HuH-7.5 (cell line): ENCODE data around the gene PDC.
A peak's percentile ranks its signal among the peaks of the same experiment; 100 is the strongest.
"Not testable (repeated sequence)": the region's sequence is repeated elsewhere in the genome, so short reads cannot be mapped to it uniquely, and the experiment has no call there.

Experiments
- DNase-seq: peaks from one replicate; pipeline ENCODE4 v3.0.0; 2011; ENCODE audit warnings: low spot score

Gene PDC

DNA sequence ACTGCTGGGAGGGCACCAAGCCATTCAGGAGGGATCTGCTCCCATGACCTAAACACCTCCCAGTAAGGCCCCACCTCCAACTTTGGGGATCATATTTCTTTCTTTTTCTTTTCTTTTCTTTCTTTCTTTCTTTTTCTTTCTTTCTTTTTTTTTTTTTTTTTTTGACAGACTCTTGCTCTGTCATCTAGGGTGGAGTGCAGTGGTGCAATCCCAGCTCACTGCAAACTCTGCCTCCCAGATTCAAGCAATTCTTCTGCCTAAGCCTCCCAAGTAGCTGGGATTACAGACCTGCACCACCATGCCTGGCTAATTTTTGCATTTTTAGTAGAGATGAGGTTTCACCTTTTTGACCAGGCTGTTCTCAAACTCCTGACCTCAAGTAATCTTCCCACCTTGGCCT is 4.6 kb upstream of the PDC start:
- DNase-seq: not testable (repeated sequence)

DNA sequence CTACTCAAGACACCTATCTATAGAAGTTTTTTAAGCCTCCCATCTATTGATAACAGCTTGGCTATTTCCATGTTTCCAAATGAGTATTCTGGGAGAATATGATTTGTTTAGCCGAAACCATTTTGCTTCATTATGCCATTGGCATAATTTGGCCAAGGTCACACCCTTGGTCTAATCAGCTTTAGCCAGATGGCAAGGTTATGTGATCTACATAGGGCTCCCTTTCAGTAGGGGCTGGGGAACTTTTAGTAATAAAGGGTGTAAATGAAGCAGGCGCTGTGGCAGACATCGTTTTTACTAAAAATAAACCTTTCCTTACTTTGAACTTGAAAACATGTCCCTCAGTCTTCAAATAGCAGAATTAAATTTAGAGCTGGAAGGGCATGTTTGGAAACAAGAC is 3.0 kb upstream of the PDC start:
- DNase-seq: no peak

DNA sequence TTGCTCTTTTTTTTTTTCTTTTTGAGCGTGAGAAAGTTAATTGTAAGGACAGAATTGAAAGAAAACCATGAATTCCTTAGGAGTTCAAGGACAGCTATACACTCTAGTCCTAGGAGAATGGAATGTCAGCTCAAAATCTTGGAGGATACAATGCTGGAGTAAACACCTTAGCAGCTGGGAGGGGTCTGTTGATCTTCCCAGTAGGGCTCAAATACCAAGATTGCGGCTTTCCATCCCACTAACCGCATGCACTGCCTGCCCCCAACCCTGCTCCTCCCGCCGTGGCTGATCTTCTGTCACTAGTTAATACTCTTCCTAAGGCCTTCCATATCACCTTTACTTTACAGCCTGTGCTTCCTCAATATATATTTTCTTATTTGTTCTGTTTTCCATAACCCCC is 2.6 kb upstream of the PDC start:
- no peak for DNase-seq

DNA sequence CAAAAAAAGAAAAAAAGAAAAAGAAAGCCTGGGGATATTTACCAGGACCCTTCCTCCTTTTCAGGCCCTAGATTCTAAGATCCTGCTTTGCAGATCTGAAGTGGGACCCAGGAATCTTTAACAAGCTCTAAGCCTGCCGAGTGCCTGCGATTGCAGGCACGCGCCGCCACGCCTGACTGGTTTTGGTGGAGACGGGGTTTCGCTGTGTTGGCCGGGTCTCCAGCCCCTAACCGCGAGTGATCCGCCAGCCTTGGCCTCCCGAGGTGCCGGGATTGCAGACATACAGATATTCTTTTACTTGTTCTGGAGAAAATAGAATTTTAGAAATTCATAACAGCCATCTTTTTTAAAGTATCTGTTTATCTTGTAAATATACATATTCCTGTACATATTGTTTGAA is 1.8 kb downstream of the PDC start:
- DNase-seq: not testable (repeated sequence)

DNA sequence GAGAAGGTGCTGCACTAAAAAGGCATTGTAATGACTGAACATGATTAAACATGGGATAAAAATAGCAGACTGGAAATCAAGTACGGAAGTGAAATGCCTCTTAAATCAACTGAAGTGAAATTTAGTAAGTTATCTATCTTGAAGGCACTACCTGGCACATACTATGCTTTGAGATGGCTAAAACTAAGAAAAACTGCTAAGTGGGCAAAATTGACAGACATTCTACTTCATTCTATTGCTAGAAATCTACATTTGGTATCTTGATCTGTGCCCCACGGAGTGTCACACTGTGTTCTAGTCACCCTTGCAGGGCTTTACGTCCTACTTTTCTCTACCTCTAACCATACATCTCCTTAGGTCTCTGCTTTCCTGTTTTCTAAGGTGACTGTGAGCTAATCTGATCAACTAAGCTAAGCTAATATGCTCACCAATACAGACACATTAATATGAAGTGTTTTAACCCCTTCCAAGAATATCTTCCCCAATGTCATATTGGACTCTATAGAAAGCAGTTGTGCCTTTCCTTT is 4.1 kb downstream of the PDC start:
- no peak for DNase-seq

DNA sequence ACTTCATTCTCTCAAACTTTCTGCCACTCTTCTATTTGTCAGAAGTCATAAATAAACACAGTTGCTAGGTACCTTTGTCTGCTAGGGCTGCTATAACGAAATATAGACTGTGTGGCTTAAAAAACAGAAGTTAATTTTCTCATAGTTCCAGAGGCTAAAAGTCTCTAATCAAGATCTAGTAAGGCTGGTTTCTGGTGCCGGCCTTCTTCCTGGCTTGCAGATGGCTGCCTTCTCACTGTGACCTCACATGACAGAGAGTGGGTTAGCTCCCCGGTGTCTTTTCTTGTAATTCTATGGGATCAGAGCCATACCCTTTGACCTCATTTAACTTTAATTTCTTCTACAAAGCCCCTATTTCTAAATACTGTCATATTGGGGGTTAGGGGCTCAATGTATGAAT is 5.9 kb downstream of the PDC start:
- DNase-seq: no peak

DNA sequence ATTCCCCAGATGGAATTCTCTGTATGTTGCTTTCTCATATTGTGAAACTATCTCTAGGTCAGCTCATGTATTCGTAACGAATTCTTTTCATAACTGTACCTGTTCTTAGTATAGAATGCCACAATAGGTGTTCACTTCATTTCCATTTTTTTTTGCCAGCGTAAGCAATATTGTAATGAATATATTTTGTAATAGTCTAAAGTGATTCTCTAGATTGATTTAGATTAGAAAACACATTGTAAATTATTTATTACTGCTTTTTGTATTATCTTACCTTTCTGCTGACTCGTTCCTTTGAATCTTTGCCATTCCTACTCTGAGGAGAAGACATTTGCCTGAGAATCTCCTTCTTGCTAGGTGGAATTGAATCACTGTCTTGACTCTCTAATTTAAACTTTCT is 14.8 kb downstream of the PDC start:
- no peak for DNase-seq

DNA sequence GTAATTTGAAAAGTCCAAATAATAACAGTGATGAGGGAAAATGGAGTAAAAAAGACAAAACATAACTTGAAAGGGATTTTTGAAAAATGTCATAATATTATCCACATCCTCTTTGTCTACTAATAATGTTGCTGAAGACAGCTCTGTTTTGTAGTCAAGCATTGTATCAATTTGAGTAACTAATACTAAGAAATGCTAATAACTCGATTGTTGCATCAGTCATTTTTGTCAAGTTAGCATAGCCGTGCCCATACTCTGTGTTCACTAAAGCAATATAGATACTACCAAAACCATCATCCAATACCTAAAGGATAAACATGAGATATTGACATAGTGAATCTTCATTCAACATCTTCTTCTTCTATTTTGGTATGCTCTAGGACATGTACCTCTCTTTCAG is 17.3 kb downstream of the PDC start:
- no peak for DNase-seq

DNA sequence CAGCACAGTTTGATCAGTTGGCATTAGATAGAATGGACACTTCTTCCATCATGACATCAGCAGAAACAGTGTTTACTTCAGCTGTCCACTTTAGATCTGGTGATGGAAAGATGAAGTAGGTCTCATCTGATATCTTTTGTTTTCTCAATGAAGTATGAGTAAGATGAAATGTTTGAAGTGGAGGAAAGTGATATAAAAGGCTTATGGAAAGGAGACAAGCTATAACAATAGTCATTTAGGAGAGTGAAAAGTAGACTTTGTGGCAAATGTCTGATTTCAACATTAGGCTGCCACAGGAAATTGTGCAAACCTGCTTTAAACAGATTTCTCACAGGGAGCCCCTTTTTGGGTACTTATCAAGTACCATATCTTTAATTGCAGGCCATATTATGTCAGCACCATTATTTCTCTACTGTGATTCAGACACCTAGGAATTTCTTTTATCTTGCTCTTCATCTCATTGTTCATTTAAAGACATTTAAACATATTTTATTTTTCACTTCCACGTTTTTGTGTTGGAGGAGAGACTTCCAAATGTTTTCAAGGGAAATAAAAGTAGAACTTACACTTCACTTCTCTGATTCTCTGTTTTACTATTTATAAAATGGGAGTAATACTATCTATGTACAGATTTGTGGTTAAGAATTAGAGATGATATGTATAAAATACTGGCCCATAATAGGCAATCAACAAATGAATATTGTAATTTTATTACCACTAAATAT is 18.1 kb downstream of the PDC start:
- no peak for DNase-seq

DNA sequence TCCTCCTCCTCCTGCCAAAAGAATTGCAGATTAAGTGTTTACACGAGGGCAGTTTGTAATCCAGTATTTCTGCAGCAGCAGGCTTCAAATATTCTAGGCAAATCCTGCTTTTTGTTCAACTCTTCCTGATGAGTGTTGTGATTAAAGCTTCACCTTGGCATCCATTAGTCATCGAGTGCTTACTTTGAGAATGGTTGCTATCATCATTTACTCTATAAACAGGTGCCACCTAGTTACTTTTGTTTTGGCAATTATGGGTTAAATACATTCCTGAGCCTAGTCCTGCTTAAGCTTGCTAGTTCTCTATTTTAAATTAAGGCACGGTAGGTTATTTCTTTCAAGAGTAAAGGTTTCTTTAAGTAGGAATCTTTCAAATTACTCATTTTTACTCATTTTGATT is 20.3 kb downstream of the PDC start:
- no peak for DNase-seq

DNA sequence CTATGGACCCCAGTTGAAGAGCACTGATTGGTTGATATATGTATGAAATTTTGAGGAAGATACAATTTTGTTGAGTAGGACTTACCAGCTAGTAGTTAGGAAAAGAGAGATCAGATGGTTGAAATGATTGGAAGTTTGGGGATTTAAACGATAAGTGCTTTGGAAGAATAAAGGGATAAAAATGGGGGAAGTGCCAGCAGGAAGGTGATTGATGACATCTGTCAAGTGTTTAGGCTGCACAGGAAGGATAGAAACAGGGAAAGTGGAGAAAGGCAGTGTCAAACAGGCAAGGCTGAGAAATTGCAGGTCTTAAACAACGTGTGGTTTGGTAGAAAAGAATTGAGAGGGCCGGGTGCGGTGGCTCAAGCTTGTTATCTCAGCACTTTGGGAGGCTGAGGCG is 22.3 kb downstream of the PDC start:
- no peak for DNase-seq

DNA sequence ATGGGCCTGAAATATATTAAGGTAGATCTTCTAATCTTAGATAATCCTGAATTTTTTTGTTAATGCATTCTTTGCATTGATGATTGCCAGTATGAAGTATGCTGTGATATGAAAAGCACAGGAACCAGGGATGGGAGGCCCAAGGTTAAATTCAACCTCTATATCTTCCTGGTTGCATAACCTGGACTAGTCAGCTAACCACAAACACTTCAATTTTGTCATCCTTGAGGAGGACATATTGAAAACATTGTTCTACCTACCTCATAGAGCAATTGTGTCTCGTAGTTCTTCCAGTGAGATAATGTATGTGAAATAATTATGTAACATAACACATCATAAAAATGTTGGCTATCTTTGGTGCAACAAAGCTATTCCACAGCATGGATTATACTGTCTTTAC is 25.6 kb downstream of the PDC start:
- no peak for DNase-seq

DNA sequence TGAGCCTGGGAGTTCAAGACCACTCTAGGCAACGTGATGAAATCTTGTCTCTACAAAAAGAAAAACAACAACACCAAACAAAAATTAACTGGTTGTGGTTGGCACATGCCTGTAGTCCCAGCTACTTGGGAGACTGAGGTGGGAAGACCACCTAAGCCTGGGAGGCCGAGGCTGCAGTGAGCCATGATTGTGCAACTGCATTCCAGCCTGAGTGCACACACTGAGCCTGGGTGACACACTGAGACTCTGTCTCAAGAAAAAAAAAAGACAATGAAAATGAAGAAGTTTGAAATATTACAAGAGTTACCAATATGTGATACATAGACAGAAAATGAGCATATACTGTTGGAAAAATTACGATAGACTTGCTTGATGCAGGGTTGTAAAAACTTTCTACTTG is 31.9 kb downstream of the PDC start:
- DNase-seq: no peak

DNA sequence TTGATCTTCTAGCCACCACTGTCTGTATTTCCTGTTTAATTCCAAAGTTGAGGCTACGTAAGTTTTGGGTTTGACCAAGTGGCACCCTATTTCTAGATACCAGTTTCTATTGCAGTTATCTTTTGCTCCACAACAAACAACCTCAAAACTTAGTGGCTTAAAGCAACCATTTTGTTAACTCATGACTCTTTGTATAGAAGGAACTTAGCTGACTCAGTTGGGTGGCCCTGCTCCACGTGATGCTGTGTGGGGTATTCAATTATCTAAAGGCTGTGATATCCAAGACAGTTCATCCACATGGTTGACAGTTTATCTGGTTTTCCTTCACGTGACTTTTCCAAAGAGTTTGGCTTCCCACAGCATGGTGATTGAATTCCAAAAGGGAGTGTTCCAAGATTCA is 34.8 kb downstream of the PDC start:
- DNase-seq: no peak

DNA sequence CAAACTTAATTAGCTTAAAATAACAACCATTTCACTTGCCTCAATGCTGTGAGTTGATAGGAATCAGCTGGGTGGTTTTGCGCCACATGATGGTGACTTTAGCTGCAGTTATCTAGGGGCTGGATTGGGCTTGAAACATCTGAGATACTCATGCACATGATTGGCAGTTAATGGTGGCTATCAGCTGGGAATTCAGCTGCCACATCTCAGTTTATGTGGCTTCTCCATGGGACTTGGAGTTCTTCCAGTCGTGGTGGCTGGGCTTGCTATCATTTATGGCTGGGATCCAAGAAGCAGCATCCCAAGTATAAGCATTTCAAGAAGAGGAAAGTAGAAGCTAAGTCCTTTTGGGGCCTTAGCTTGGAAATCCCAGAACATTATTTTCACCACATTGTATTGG is 36.4 kb downstream of the PDC start:
- DNase-seq: no peak

DNA sequence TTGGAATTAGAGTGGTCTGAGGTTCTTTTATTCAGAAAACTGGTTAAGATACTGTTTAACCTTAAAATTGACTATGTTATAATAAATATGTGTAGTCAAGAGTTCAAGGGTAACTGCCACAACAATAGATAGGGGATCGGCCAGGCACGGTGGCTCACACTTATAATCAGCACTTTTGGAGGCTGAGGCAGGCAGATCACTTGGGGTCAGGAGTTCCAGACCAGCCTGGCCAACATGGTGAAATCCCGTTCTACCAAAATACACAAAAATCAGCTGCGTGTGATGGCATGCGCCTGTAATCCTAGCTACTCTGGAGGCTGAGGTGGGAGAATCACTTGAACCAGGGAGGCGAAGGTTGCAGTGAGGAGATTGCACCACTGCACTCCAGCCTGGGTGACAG is 39.5 kb downstream of the PDC start:
- no peak for DNase-seq

DNA sequence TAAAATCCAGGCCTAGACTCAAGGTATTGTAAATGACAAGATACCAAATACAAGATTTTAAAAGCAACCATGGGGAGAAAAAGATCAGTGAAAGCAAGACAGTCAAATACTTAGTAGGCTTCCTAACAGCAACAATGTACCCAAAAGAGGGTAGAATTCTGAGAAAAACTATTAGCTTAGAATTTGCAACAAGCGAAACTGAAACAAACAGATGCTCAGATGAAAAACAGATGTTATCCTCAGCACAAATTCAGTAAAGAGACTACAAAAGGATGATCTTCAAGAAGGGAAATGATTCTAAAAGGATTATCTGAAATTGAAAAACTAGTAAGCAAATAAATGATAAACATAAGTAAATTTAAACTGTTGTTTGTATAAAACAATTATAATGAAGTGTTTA is 40.0 kb downstream of the PDC start:
- no peak for DNase-seq

DNA sequence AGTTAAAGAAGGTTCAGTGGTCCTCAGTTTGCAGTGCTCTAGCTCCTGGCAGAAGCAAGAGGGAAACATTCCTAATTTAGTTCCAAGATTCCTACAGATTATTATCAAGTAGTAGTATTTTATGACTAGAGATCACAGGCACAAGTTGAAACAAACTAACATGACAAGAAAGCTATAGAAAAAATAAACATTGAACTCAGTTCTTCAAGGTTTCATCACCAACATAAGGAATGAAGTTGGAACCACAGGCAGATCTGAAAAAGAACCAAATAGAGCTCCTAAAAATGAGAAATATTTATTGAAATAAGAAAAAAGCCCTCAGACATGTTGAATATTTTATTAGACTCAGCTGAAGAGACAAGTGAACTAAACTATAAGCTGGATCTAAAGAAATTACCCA is 40.6 kb downstream of the PDC start:
- no peak for DNase-seq

DNA sequence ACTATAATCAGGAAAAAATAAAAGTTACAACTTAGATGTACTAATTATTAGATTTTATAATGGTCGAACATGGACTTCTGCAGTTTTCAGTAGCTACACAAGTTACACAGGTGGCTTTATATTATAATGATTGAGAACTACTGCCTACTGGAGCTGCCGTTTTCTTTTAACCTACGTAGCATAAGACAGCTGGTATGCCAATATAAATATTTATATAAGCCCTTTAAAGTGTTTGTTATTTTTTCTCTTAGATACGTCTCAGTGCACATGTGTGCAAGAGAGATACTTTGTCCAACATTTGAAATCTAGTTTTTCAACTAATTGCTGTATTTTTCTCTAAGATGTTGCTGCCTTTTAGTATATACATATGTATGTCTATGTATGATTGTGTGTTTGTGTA is 42.4 kb downstream of the PDC start:
- DNase-seq: no peak

DNA sequence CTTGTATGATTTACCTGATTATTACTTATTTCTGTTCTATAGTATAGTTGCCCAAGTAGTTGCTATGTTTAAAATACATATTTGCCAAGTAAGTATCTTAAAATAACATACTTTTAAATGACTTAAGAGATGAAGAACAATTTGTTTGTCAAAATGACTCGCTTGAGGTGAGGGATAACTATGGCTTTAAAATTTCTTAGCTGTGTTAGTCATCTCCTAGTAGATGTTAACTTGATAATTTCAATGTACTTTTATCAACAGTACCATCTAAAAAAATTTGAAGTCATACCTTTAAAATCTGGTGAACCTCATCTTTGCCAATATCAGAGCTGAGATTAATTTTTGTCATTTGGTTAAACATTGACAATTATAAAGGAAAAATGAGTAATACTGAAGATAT is 47.6 kb downstream of the PDC start:
- no peak for DNase-seq

DNA sequence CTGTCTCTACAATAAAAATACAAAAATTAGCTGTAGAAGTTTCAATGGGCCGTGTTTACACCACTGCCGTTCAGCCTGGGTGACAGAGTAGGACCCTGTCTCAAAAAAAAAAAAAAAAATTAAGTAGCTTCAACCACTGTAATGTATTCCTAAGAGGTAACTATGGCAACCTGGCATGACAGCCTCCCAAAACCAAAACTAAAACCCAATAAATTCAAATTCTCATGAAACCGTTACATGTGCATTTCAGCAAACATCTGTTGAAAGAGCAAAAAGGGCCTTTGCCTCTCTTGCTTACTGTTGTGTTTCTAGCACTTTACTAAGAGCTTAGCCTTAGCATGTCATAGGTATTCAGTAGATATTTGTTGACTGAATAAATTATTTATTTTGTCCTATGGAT is 51.8 kb downstream of the PDC start:
- no peak for DNase-seq

DNA sequence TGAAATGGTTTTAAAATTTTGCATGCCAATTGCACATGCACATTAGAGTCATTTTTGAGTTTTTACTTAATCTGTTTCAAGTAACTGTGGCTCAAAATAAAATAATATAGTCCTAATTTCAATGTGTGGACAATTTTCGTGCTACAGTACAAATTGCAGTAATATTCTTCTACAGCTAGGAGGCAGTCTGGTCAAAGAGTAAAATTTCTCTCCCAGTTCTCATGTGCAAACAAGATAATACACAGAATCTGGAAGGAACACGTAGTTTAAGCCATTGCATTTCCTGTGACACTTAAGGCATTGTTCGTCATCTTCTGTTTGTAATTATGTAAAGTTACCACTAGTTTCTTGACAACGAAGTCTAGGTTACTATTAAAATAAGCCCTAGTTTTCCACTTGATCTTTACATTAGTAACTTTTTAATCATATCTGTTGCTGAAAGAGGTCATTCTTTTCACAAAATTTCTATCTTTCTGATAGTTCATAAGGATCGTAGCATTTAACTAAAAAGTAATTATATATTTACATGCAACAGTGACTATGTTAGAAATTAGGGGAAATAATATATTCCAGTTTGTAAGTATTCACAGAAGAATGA is 56.4 kb downstream of the PDC start:
- peak; percentile 7 for DNase-seq

DNA sequence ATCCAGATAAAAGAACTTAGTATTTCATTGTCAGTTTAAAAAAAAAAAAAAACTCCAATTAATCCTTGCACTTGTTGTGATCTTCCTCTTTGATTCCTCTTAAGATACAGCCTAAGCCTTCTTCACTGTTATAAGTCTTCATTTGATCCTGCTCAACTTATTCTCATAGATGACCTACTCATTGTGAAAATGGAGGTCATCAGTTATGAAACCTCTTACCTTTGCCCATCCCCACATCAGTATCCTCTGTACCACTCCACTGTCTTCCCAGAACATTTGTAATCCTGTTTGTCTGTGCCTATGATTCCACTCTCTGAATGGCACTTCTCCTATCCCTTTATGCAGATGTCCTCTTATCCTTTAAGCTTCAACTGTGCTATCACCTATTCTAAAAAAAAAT is 57.3 kb downstream of the PDC start:
- DNase-seq: no peak

DNA sequence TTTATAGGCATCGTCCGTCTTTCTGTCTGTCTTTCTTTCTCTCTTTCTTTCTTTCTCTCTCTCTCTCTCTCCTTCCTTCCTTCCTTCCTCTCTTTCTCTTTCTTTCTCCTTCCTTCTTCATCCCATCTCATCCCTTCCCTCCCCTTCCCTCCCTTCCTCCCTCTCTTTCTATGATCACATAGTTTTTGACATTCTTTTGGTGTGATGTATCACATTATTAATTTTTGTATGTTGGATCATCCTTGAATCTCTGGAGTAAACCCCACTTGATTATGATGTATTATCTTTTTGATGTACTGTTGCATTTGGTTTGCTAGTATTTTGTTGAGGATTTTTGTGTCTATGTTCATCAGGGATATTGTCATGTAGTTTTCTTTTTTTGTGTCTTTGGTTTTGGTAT is 59.5 kb downstream of the PDC start:
- DNase-seq: not testable (repeated sequence)
